Lower lobe of right lung (tissue), 2 donors: ENCODE measurements around the gene NSDHL. TPM values are rescaled to one million over a fixed set of nuclear protein-coding genes. Genes with fewer than 3 reads are reported as not detected.

Source experiments
- ATAC-seq, 2 donors: fragments of 200-7000 bp; cut with Tn5 transposase; one replicate each; pipeline ENCODE4 v1.9.1; 2020 to 2022; ENCODE audit warnings: mild to moderate bottlenecking in 2 of 2, moderate library complexity in 2 of 2
- DNase-seq: peaks from one replicate; pipeline ENCODE4 v3.0.0-alpha.2; 2020
- H3K27ac ChIP-seq: fragments of 200-600 bp; one replicate; pipeline ENCODE4 v1.8.0; 2022
- H3K27me3 ChIP-seq: fragments of 200-600 bp; one replicate; pipeline ENCODE4 v1.8.0; 2022; ENCODE audit warnings: low read depth
- H3K36me3 ChIP-seq: fragments of 200-600 bp; one replicate; pipeline ENCODE4 v1.8.0; 2022; ENCODE audit warnings: mild to moderate bottlenecking
- H3K4me1 ChIP-seq: fragments of 200-600 bp; one replicate; pipeline ENCODE4 v1.8.0; 2022
- H3K4me3 ChIP-seq: fragments of 200-600 bp; one replicate; pipeline ENCODE4 v1.8.0; 2022; ENCODE audit warnings: mild to moderate bottlenecking
- H3K9me3 ChIP-seq: fragments of 200-600 bp; one replicate; pipeline ENCODE4 v1.8.0; 2022
- intact Hi-C: fragments of 100-400 bp; cut with DNase I; formaldehyde crosslinking; loops from one replicate; pipeline ENCODE4 v1.11.0; 2022
- total RNA-seq: library from RNA; stranded (reverse); fragmentation: NEBNext Ultra II Directional; extraction: Animal tissue kit (Norgen Biotek cat#: 25700); gene quantifications from one replicate; pipeline ENCODE4 v1.2.1, GENCODE V29; 2021
- TF ChIP-seq, protein P1 (sequence below): fragments of 200-600 bp; IDR thresholded peaks from one replicate; pipeline ENCODE4 v1.8.0; 2022; ENCODE audit warnings: antibody characterized with exemption, mild to moderate bottlenecking
- donor health status: DM: no; HTN: yes; CAD: no; lungs with severe emphysema.

Gene NSDHL
- total RNA-seq, 1 donor from 2014 or later, result 18.1 TPM

DNA sequence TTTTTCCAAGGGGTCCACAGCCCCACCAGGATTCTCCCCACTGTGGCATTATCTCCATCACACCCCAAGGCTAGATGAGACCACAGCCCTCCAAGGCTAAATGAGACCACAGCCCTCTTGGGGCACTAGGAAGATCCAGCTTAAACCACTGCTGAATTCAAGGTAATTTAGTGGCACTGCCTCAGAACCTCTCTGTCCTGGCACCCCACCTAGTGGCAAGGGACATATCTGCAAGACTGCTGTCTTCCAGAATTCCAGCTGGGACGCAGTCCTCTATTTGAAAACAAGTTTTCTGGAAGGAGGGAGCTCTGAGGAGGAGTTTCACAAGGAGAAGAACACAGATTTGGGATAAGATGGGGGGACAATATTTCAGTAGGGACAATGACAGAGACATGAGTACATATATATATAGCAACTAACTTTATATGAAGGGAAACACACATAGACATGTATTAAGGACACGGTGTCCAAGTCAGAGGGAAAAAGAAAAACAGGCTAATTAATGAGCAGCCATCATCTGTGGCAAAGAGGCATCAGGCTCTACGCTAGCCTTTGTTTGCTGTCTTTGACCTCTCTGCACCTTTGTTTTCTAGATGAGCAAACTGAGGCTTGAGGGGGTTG lies 9.6 kb upstream of the NSDHL start:
- H3K4me3 ChIP-seq, result no peak overlapping the region
- no peaks in the 10 kb centered on the region for H3K27me3 ChIP-seq
- H3K9me3 ChIP-seq, result no peaks in the 10 kb centered on the region
- ATAC-seq (peak in 1 of 2 donors; percentile 35), DNase-seq (no peak)
- no peaks in the 10 kb centered on the region for H3K36me3 ChIP-seq
- H3K27ac ChIP-seq, result no peak overlapping the region
- intact Hi-C loops, result no loop called here
- no peaks in the 10 kb centered on the region for H3K4me1 ChIP-seq
- TF ChIP-seq, protein P1, sequence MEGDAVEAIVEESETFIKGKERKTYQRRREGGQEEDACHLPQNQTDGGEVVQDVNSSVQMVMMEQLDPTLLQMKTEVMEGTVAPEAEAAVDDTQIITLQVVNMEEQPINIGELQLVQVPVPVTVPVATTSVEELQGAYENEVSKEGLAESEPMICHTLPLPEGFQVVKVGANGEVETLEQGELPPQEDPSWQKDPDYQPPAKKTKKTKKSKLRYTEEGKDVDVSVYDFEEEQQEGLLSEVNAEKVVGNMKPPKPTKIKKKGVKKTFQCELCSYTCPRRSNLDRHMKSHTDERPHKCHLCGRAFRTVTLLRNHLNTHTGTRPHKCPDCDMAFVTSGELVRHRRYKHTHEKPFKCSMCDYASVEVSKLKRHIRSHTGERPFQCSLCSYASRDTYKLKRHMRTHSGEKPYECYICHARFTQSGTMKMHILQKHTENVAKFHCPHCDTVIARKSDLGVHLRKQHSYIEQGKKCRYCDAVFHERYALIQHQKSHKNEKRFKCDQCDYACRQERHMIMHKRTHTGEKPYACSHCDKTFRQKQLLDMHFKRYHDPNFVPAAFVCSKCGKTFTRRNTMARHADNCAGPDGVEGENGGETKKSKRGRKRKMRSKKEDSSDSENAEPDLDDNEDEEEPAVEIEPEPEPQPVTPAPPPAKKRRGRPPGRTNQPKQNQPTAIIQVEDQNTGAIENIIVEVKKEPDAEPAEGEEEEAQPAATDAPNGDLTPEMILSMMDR, result peak; percentile 45

- no peak overlapping the region for H3K27ac ChIP-seq
- no peaks in the 10 kb centered on the region for H3K27me3 ChIP-seq
- TF ChIP-seq, protein P1, result no peak
- no peak overlapping the region for H3K4me3 ChIP-seq
- intact Hi-C loops, result no loop called here
- DNase-seq (no peak), ATAC-seq (no peak)
- no peaks in the 10 kb centered on the region for H3K9me3 ChIP-seq
- peaks cover 5% of the 10 kb centered on the region for H3K36me3 ChIP-seq
- no peaks in the 10 kb centered on the region for H3K4me1 ChIP-seq
Measured at GRCh38 chrX:152822383-152823086, 8.3 kb upstream of the NSDHL start.

DNA sequence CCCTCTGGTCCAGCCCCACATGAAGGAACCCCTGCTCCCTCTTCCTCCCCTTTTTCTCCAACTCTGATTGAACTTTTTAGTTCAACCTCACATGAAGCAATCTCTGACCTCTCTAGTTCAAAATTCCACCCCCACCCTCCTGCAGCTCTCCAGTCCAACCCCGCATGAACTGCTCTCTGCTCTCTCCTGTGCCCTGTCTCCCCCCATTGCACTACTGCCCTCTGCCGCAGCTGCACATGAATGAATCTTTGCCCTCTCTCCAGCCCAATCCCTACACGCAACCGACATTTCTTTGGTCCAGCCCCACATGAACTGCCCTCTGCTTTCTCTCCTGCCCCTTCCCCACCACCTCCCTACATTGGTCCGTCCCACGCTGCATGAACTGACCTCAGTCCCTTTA lies 7.2 kb upstream of the NSDHL start:
- Histone ChIP-seq H3K36me3 (peaks cover 15% of the 10 kb centered on the region), H3K9me3 (no peaks in the 10 kb centered on the region), H3K27me3 (no peaks in the 10 kb centered on the region), H3K4me1 (no peaks in the 10 kb centered on the region), H3K27ac (no peak overlapping the region), H3K4me3 (no peak overlapping the region)
- TF ChIP-seq, protein P1, result no peak
- intact Hi-C loops, result no loop called here
- ATAC-seq, result no peak
- DNase-seq, result no peak

DNA sequence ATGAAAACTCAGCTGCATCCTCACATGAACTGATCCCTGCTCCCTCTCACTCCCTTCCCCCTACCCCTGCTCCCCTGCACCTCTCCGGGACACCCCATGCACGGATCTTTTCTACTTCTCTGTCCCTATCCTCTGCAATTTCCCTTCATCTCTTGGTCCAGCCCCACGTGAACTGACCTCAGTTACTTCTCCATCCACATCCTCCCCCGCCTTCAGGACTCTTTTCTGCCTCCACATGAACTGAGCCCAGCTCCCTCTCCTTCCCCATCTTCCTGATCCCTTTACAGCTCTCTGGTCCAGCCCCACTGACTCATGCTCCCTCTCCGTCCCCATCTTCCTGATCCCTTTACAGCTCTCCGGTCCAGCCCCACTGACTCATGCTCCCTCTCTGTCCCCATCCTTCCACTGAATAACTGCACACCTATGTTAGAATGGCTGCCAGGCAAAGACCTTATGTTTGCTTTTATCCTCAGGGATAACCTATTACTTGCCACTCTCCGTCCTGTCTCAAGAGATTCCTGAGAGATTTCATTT lies 6.0 kb upstream of the NSDHL start:
- Histone ChIP-seq H3K27me3 (no peaks in the 10 kb centered on the region), H3K36me3 (peaks cover 15% of the 10 kb centered on the region), H3K27ac (no peak overlapping the region), H3K9me3 (no peaks in the 10 kb centered on the region), H3K4me1 (no peaks in the 10 kb centered on the region), H3K4me3 (no peak overlapping the region)
- DNase-seq, result no peak
- intact Hi-C loops, result no loop called here
- ATAC-seq, result no peak
- TF ChIP-seq, protein P1, result no peak

GRCh38 chrX:152831391-152831790 lies 528 bp downstream of the NSDHL start:
- no peaks in the 10 kb centered on the region for H3K9me3 ChIP-seq
- H3K27me3 ChIP-seq, result no peaks in the 10 kb centered on the region
- H3K4me3 ChIP-seq, result peak overlapping the region; percentile 65
- peaks cover 19% of the 10 kb centered on the region for H3K36me3 ChIP-seq
- no peak for DNase-seq
- no peaks in the 10 kb centered on the region for H3K4me1 ChIP-seq
- peak; percentile 1 to 3 for ATAC-seq
- intact Hi-C loops, result no loop called here
- TF ChIP-seq, protein P1, result no peak
- peak overlapping the region; percentile 76 for H3K27ac ChIP-seq
